Right atrium auricular region (tissue), 2 donors: ENCODE measurements around the gene MARVELD3. TPM values are rescaled to one million over a fixed set of nuclear protein-coding genes. Genes with fewer than 3 reads are reported as not detected.
A peak's percentile ranks its signal among the peaks of the same experiment; 100 is the strongest.
"Not testable (repeated sequence)": the region's sequence is repeated elsewhere in the genome, so short reads cannot be mapped to it uniquely, and the experiment has no call there.

ENCODE experiments used
- DNase-seq: peaks from one replicate; pipeline ENCODE4 v3.0.0-alpha.2; 2019; ENCODE audit warnings: low spot score
- H3K27ac ChIP-seq, 2 donors: fragments of 200-600 bp; sonication (generic); 1 replicate in 1 of 2; 2 replicates in 1 of 2; pipeline ENCODE4 v1.5.1; 2016 to 2019
- H3K27me3 ChIP-seq, 2 donors: fragments of 200-600 bp; sonication (generic); one replicate each; pipeline versions ENCODE4 v1.5.1 to v1.6.0; 2017 to 2019
- H3K36me3 ChIP-seq: fragments of 200-600 bp; sonication (generic); one replicate; pipeline ENCODE4 v1.5.1; 2016
- H3K4me1 ChIP-seq, 2 donors: fragments of 200-600 bp; sonication (generic); one replicate each; pipeline versions ENCODE4 v1.5.1 to v1.6.0; 2017 to 2019
- H3K4me3 ChIP-seq, 2 donors: fragments of 200-600 bp; sonication (generic); 1 replicate in 1 of 2; 2 replicates in 1 of 2; pipeline ENCODE4 v1.5.1; 2017 to 2019; ENCODE audit warnings: mild to moderate bottlenecking in 1 of 2, moderate library complexity in 1 of 2
- H3K9me3 ChIP-seq, 2 donors: fragments of 200-600 bp; sonication (generic); one replicate each; pipeline ENCODE4 v1.5.1; 2019
- total RNA-seq, 2 donors: library from RNA; depleted of rRNA; stranded (reverse); fragments of >200 nt; gene quantifications; one replicate each; pipeline ENCODE4 v1.1.0, GENCODE V29; 2016
- TF ChIP-seq, protein P1 (sequence below), 2 donors: fragments of 200-600 bp; sonication (generic); IDR thresholded peaks; one replicate each; pipeline ENCODE4 v1.5.1; 2019; ENCODE audit warnings: antibody characterized with exemption in 2 of 2

Gene MARVELD3
- total RNA-seq, 2 donors from 2014 or later: not detected

DNA sequence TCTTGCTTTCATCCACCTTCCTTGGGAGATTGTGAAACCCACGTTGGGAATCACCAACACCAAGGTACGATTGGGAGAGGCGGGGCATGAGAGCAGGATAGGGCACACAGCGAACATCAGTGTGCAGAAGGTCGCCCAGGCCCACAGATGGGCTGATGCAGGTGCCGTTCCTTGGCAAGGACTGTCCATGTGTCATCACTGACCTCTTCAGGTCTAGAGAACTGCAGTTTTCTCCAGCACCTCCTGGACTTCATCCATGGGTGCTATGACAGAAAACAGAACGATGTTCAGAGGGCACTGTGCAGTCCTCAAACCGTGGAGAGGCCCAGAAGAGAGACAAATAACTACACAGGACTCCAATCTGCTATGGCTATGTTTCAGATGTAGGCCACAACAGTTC, 25.2 kb upstream of the MARVELD3 start:
- H3K27ac ChIP-seq: no peak overlapping the region
- no peaks in the 10 kb centered on the region for H3K9me3 ChIP-seq
- no peaks in the 10 kb centered on the region for H3K27me3 ChIP-seq
- H3K4me1 ChIP-seq: no peaks in the 10 kb centered on the region
- H3K4me3 ChIP-seq: no peak overlapping the region
- no peak for DNase-seq
- no peaks in the 10 kb centered on the region for H3K36me3 ChIP-seq
- TF ChIP-seq, protein P1, sequence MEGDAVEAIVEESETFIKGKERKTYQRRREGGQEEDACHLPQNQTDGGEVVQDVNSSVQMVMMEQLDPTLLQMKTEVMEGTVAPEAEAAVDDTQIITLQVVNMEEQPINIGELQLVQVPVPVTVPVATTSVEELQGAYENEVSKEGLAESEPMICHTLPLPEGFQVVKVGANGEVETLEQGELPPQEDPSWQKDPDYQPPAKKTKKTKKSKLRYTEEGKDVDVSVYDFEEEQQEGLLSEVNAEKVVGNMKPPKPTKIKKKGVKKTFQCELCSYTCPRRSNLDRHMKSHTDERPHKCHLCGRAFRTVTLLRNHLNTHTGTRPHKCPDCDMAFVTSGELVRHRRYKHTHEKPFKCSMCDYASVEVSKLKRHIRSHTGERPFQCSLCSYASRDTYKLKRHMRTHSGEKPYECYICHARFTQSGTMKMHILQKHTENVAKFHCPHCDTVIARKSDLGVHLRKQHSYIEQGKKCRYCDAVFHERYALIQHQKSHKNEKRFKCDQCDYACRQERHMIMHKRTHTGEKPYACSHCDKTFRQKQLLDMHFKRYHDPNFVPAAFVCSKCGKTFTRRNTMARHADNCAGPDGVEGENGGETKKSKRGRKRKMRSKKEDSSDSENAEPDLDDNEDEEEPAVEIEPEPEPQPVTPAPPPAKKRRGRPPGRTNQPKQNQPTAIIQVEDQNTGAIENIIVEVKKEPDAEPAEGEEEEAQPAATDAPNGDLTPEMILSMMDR (IDR thresholded peaks at IDR 0.05): no peak

DNA sequence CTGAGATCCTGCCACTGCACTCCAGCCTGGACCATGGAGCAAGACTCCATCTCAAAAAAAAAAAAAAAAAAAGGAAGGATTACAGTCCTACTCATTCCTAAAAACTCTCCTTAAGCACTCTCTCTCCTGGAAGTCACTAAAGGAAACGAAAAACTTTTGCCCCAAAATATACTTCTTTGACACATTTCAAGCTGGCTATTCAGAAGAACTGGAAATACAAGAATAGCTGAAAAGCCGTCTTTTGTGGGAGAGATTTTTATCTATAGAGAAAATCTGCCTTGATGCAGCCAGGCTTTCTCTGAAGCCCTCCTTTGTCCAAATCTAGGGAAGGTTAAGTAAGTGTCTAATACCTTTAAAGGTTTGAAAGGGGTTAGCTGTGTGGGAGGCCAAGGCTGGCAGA, 16.9 kb upstream of the MARVELD3 start:
- no peak for DNase-seq
- Histone ChIP-seq H3K9me3 (no peaks in the 10 kb centered on the region), H3K4me3 (no peak overlapping the region), H3K27me3 (no peaks in the 10 kb centered on the region), H3K27ac (no peak overlapping the region), H3K4me1 (no peaks in the 10 kb centered on the region), H3K36me3 (no peaks in the 10 kb centered on the region)
- TF ChIP-seq, protein P1 (IDR thresholded peaks at IDR 0.05): no peak

DNA sequence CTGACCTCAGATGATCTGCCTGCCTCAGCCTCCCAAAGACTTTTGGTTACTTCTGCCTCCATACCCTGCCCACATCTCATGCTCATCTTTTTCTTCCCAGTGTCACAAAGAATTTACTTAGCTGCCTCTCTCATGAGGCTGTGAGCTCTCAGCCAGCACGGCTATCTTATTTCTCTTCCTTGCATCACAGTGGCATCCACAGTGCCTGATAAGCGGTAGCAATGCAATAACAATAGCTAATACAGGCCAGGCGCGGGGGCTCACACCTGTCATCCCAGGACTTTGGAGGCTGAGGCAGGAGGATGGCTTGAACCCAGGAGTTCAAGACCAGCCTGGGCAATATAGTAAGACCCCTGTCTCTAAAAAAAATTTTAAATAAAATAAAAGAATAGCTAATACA, 15.5 kb upstream of the MARVELD3 start:
- Histone ChIP-seq H3K27ac (no peak overlapping the region), H3K27me3 (no peaks in the 10 kb centered on the region), H3K4me3 (no peak overlapping the region), H3K4me1 (no peaks in the 10 kb centered on the region), H3K36me3 (no peaks in the 10 kb centered on the region), H3K9me3 (no peaks in the 10 kb centered on the region)
- DNase-seq: no peak
- TF ChIP-seq, protein P1 (IDR thresholded peaks at IDR 0.05): no peak

DNA sequence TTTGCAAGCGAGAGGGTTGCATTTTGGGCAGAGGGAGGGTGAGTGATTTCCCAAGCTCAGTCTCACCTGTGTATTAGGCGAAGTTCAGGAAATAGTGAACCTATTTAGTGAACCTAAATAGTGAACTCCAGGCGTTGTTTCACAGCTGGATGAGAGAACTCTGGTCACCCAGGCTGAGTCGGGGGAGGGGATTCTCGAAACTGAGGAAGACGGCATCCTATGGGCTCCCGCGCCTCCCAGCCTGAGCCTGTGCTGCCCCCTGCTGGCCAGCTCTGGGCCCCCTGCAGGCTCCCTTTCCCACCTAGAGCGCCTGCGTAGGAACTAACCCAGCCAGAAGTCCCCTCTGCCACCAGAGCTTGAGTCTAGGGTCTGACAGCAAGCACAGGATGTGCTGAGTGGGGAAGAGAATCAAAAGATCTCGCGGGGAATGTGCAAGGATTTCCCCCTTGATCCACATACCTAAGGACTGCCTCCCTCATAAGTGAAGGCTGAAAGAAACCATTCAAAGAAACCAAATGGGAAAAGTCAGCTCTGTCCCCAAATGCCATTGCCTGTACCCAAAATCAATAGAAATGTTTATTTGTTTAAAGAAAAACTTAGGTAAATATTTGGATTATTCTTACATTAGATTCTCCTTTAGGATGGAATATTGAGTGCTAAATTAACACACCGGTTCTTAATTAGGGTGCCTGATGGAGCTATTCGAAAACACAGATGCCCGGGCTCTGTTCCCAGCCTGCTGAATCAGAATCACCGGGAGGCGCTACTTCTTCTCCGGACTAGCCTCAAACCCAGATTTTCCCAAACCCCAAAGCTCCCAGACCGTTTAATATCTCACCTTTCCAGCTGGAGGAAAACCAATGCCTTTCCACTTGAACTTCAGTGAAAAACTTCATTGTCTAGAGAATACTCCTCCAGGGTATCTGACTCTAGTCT, 14.8 kb upstream of the MARVELD3 start:
- DNase-seq: peak; percentile 65
- Histone ChIP-seq H3K4me3 (no peak overlapping the region), H3K4me1 (no peaks in the 10 kb centered on the region), H3K36me3 (no peaks in the 10 kb centered on the region), H3K27me3 (no peaks in the 10 kb centered on the region), H3K9me3 (no peaks in the 10 kb centered on the region), H3K27ac (no peak overlapping the region)
- TF ChIP-seq, protein P1 (IDR thresholded peaks at IDR 0.05): peak; percentile 57 to 84

DNA sequence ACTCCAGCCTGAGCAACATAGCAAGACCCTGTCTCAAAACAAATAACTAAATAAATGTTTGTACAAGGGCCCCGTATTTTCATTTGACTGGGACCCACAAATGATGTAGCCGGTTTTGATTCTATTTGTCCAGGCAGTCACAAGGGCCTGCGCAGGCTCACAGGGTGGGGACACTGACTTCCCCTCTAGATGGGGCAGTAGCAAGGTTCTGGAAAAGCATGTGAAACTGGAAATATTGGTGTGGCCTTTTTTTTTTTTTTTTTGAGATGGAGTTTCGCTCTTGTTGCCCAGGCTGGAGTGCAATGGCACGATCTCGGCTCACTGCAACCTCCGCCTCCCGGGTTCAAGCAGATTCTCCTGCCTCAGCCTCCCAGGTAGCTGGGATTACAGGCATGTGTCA, 11.0 kb upstream of the MARVELD3 start:
- H3K4me1 ChIP-seq, DNase-seq, H3K27me3 ChIP-seq, H3K4me3 ChIP-seq, H3K9me3 ChIP-seq, H3K36me3 ChIP-seq, H3K27ac ChIP-seq: not testable (repeated sequence)

DNA sequence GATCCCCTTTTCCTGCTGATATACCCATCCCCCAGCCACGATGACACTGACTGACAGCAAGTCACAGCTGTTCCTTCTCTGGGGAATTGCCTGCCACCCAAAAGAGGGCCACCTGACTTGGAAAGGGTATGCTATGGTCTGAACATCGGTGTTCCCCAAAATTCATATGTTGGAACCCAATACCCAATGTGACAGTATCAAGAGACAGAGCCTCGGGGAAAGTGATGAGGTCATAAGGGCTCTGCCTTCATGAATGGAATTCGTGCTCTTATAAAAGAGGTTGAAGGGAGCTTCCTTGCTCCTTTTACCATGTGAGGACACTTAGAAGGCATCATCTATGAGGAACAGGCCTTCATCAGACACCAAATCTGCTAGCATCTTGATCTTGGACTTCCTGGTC, 7.6 kb upstream of the MARVELD3 start:
- no peaks in the 10 kb centered on the region for H3K27me3 ChIP-seq
- H3K4me3 ChIP-seq: no peak overlapping the region
- no peak for DNase-seq
- TF ChIP-seq, protein P1 (IDR thresholded peaks at IDR 0.05): no peak
- no peaks in the 10 kb centered on the region for H3K4me1 ChIP-seq
- no peaks in the 10 kb centered on the region for H3K9me3 ChIP-seq
- H3K27ac ChIP-seq: no peak overlapping the region
- no peaks in the 10 kb centered on the region for H3K36me3 ChIP-seq
